8988T (cell line): ENCODE data around the gene GATAD2A.

ENCODE experiments used
- DNase-seq: peaks from one replicate; pipeline ENCODE4 v3.0.0; 2011

Gene GATAD2A

GRCh38 chr19:19423322-19423721 is 17.8 kb downstream of the GATAD2A start:
- no peak for DNase-seq

GRCh38 chr19:19425170-19425875 is 19.8 kb downstream of the GATAD2A start:
- DNase-seq, result no peak

GRCh38 chr19:19426216-19426615 is 20.7 kb downstream of the GATAD2A start:
- no peak for DNase-seq

- no peak for DNase-seq
Measured at GRCh38 chr19:19426799-19427198, 21.3 kb downstream of the GATAD2A start.

- DNase-seq, result no peak
Measured at GRCh38 chr19:19427302-19427701, 21.8 kb downstream of the GATAD2A start.

- no peak for DNase-seq
Measured at GRCh38 chr19:19427944-19428343, 22.5 kb downstream of the GATAD2A start.

GRCh38 chr19:19428746-19429145 is 23.3 kb downstream of the GATAD2A start:
- DNase-seq, result no peak

- DNase-seq, result no peak
Measured at GRCh38 chr19:19429361-19429760, 23.9 kb downstream of the GATAD2A start.

GRCh38 chr19:19432732-19433131 is 27.3 kb downstream of the GATAD2A start:
- DNase-seq, result no peak

GRCh38 chr19:19433666-19434213 is 28.3 kb downstream of the GATAD2A start:
- DNase-seq, result no peak

GRCh38 chr19:19434483-19435045 is 29.1 kb downstream of the GATAD2A start:
- DNase-seq, result no peak

- no peak for DNase-seq
Measured at GRCh38 chr19:19436137-19436691, 30.7 kb downstream of the GATAD2A start.

- no peak for DNase-seq
Measured at GRCh38 chr19:19438366-19439175, 33.1 kb downstream of the GATAD2A start.

GRCh38 chr19:19439176-19439482 is 33.7 kb downstream of the GATAD2A start:
- DNase-seq, result no peak

- no peak for DNase-seq
Measured at GRCh38 chr19:19443283-19443682, 37.8 kb downstream of the GATAD2A start.

GRCh38 chr19:19443902-19444680 is 38.6 kb downstream of the GATAD2A start:
- no peak for DNase-seq

- DNase-seq, result no peak
Measured at GRCh38 chr19:19444681-19445155, 39.2 kb downstream of the GATAD2A start.

GRCh38 chr19:19445288-19445687 is 39.8 kb downstream of the GATAD2A start:
- DNase-seq, result no peak

GRCh38 chr19:19445911-19446361 is 40.5 kb downstream of the GATAD2A start:
- DNase-seq, result no peak

GRCh38 chr19:19446655-19447437 is 41.4 kb downstream of the GATAD2A start:
- DNase-seq, result no peak

GRCh38 chr19:19447536-19448237 is 42.2 kb downstream of the GATAD2A start:
- no peak for DNase-seq
